Caco-2 (cell line): ENCODE data around the gene GALNT1. TPM values are rescaled to one million over a fixed set of nuclear protein-coding genes. Genes with fewer than 3 reads are reported as not detected.

Source experiments
- BruUV-seq: library from RNA; stranded (reverse); fragments of 400-500 nt; replicated peaks from 2 replicates; lab custom pipeline; 2021; lab: Mats Ljungman, UMichigan
- CTCF ChIA-PET: fragments of 300-600 bp; sonication (Branson Sonifier 250); formaldehyde crosslinking; loops from one replicate; lab custom pipeline; 2022; ENCODE audit warnings: antibody characterized with exemption; lab: Charles Lee
- POLR2A ChIA-PET: fragments of 300-600 bp; sonication (Branson Sonifier 250); formaldehyde crosslinking; loops from one replicate; lab custom pipeline; 2022; ENCODE audit warnings: antibody characterized with exemption; lab: Charles Lee
- DNase-seq, 2 experiments: peaks; one replicate each; pipeline versions ENCODE4 v3.0.0 to v3.0.0-alpha.2; 2020 to 2022
- H3K27me3 ChIP-seq: replicated peaks from 2 replicates; pipeline ENCODE4 v1.6.0; 2011; ENCODE audit warnings: low read length; ENCODE audit not compliant: control insufficient read depth, insufficient read depth
- H3K36me3 ChIP-seq: 2 replicates; pipeline ENCODE4 v1.5.1; 2011; ENCODE audit warnings: low read length; ENCODE audit not compliant: control insufficient read depth, insufficient read depth
- H3K4me1 ChIP-seq: fragments of 250-450 bp; sonication (Bioruptor Pico); 2 replicates; pipeline ENCODE4 v1.5.1; 2020; ENCODE audit warnings: mild to moderate bottlenecking
- H3K4me3 ChIP-seq: 2 replicates; pipeline ENCODE4 v1.5.1; 2011; ENCODE audit warnings: low read depth, mild to moderate bottlenecking, control low read depth, low read length
- H3K9me3 ChIP-seq: fragments of 250-450 bp; sonication (Bioruptor Pico); 2 replicates; pipeline ENCODE4 v1.5.1; 2020; ENCODE audit warnings: mild to moderate bottlenecking, moderate library complexity
- H3K27ac Mint-ChIP-seq: one replicate; pipeline ENCODE4 v1.8.0; 2022; ENCODE audit warnings: mixed read lengths; ENCODE audit not compliant: unreplicated experiment
- H3K27me3 Mint-ChIP-seq: one replicate; pipeline ENCODE4 v1.8.0; 2022; ENCODE audit warnings: mixed read lengths; ENCODE audit not compliant: insufficient read depth, unreplicated experiment
- H3K36me3 Mint-ChIP-seq: one replicate; pipeline ENCODE4 v1.8.0; 2022; ENCODE audit warnings: mild to moderate bottlenecking, mixed read lengths; ENCODE audit not compliant: insufficient read depth, unreplicated experiment
- H3K4me1 Mint-ChIP-seq: one replicate; pipeline ENCODE4 v1.8.0; 2022; ENCODE audit warnings: low read depth, mixed read lengths; ENCODE audit not compliant: unreplicated experiment
- H3K4me3 Mint-ChIP-seq: one replicate; pipeline ENCODE4 v1.8.0; 2022; ENCODE audit warnings: mild to moderate bottlenecking, moderate library complexity, mixed read lengths; ENCODE audit not compliant: unreplicated experiment
- H3K9me3 Mint-ChIP-seq: one replicate; pipeline ENCODE4 v1.8.0; 2022; ENCODE audit warnings: mixed read lengths; ENCODE audit not compliant: unreplicated experiment
- CTCF ChIP-seq, 2 experiments: fragments of 200-600 bp in 1 of 2; IDR thresholded peaks; 1 replicate in 1 of 2; 2 replicates in 1 of 2; pipeline versions ENCODE4 v1.5.1 to v1.8.0; 2011 to 2022; ENCODE audit warnings: antibody characterized with exemption in 1 of 2, control low read depth in 1 of 2, inconsistent platforms in 1 of 2, low read depth in 1 of 2, low read length in 1 of 2, mild to moderate bottlenecking in 1 of 2, moderate library complexity in 1 of 2; ENCODE audit not compliant: insufficient read depth in 1 of 2, severe bottlenecking in 1 of 2, unreplicated experiment in 1 of 2
- intact Hi-C: fragments of 100-400 bp; cut with micrococcal nuclease; formaldehyde crosslinking; loops from one replicate; pipeline ENCODE4 v1.10.0; 2022; ENCODE audit not compliant: unreplicated experiment
- total RNA-seq: library from RNA; stranded (reverse); gene quantifications from 2 replicates; pipeline ENCODE4 v1.2.3, GENCODE V29; 2022

Gene GALNT1
- total RNA-seq, 1 experiment from 2014 or later = 53.6 TPM

- Histone ChIP-seq H3K36me3 (no peaks in the 10 kb centered on the region), H3K9me3 (no peaks in the 10 kb centered on the region), H3K27me3 (no peaks in the 10 kb centered on the region), H3K4me1 (no peaks in the 10 kb centered on the region), H3K4me3 (no peak overlapping the region)
- CTCF ChIA-PET = no interaction called here
- TF ChIP-seq CTCF (IDR thresholded peaks at IDR 0.05; ENCODE audit: insufficient read depth in 1 of 2, low read depth in 1 of 2, low read length in 1 of 2, severe bottlenecking in 1 of 2, unreplicated experiment in 1 of 2) = no peak
- Mint-ChIP-seq H3K4me1 (no peaks in the 10 kb centered on the region), H3K9me3 (no peaks in the 10 kb centered on the region), H3K27me3 (no peaks in the 10 kb centered on the region), H3K36me3 (peaks cover 5% of the 10 kb centered on the region), H3K27ac (no peak overlapping the region), H3K4me3 (no peak overlapping the region)
- DNase-seq = no peak
- POLR2A ChIA-PET = no interaction called here
- no TSS peak for BruUV-seq
- intact Hi-C loops = no loop called here
Measured at GRCh38 chr18:35688757-35689156, 107.2 kb downstream of the GALNT1 start.

DNA sequence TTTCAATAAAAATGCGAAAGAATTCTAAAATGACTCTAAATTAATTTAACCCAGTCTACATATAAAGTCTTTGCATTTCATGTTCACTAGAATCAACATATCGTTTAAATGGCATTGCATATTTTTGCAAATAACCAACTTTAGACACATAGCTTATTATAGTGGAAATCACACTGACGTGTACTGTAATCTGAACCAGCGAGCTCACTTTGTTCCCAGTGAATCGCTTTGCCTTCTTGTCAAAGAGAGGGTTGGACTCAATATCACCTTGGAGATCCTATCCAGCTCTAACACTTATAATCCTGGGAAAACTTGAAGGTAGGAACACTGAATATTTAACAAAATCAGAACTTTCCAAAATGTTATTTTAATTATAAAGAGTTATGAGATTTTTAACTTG, 108.2 kb downstream of the GALNT1 start:
- Histone ChIP-seq H3K9me3 (no peaks in the 10 kb centered on the region), H3K36me3 (no peaks in the 10 kb centered on the region), H3K4me3 (no peak overlapping the region), H3K27me3 (no peaks in the 10 kb centered on the region), H3K4me1 (no peaks in the 10 kb centered on the region)
- ChIA-PET CTCF (no interaction called here), POLR2A (no interaction called here)
- DNase-seq = no peak
- intact Hi-C loops = no loop called here
- no peaks in the 10 kb centered on the region for H3K27me3 Mint-ChIP-seq
- BruUV-seq = no TSS peak
- H3K27ac Mint-ChIP-seq = no peak overlapping the region
- no peak for TF ChIP-seq CTCF (IDR thresholded peaks at IDR 0.05; ENCODE audit: insufficient read depth in 1 of 2, low read depth in 1 of 2, low read length in 1 of 2, severe bottlenecking in 1 of 2, unreplicated experiment in 1 of 2)
- no peaks in the 10 kb centered on the region for H3K4me1 Mint-ChIP-seq
- peaks cover 5% of the 10 kb centered on the region for H3K36me3 Mint-ChIP-seq
- no peaks in the 10 kb centered on the region for H3K9me3 Mint-ChIP-seq
- no peak overlapping the region for H3K4me3 Mint-ChIP-seq

DNA sequence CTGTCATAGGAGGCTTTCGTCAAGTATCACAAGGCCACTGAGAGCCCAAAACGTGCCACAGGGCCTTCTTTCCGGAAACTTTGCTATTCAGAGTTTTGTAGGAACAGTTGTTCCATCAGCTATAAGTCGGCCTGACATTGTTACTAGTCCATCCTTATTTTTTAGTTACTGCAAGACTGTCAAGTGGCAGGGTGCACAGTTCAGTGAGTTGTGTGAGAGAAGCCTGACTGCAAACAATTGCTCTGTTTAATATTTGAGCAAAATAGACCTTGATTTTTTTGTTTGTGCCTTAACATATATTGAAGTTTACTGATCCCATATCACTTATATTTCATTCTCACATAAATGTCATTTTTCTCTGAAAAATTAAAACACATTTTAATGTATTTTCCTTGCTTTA, 110.1 kb downstream of the GALNT1 start:
- TF ChIP-seq CTCF (IDR thresholded peaks at IDR 0.05; ENCODE audit: insufficient read depth in 1 of 2, low read depth in 1 of 2, low read length in 1 of 2, severe bottlenecking in 1 of 2, unreplicated experiment in 1 of 2) = no peak
- POLR2A ChIA-PET = no interaction called here
- Histone ChIP-seq H3K9me3 (no peaks in the 10 kb centered on the region), H3K27me3 (no peaks in the 10 kb centered on the region), H3K4me3 (no peak overlapping the region), H3K4me1 (no peaks in the 10 kb centered on the region), H3K36me3 (no peaks in the 10 kb centered on the region)
- DNase-seq = no peak
- Mint-ChIP-seq H3K4me1 (no peaks in the 10 kb centered on the region), H3K9me3 (no peaks in the 10 kb centered on the region), H3K36me3 (peaks cover 5% of the 10 kb centered on the region), H3K27ac (no peak overlapping the region), H3K27me3 (no peaks in the 10 kb centered on the region), H3K4me3 (no peak overlapping the region)
- intact Hi-C loops = no loop called here
- CTCF ChIA-PET = no interaction called here
- no TSS peak for BruUV-seq
